Gastrocnemius medialis (tissue), 4 donors: Measurements from ENCODE around the gene CALML5. TPM values are rescaled to one million over a fixed set of nuclear protein-coding genes. Genes with fewer than 3 reads are reported as not detected.

Experiments
- ATAC-seq, 2 donors: fragments of 150-250 bp; one replicate each; pipeline ENCODE4 v1.9.1; 2016
- DNase-seq, 2 donors: peaks; one replicate each; pipeline ENCODE4 v3.0.0-alpha.2; 2019
- H3K27ac ChIP-seq, 4 donors: fragments of 200-600 bp; sonication (generic); 1 replicate in 1 of 4; 2 replicates in 3 of 4; pipeline ENCODE4 v1.5.1; 2016 to 2018; ENCODE audit warnings: mild to moderate bottlenecking in 2 of 4, moderate library complexity in 1 of 4
- H3K27me3 ChIP-seq, 3 donors: fragments of 200-600 bp; sonication (generic) in 2 of 3; 1 replicate in 1 of 3; 2 replicates in 2 of 3; pipeline versions ENCODE4 v1.5.1 to v1.6.0; 2016 to 2019; ENCODE audit warnings: mild to moderate bottlenecking in 1 of 3, moderate library complexity in 1 of 3
- H3K36me3 ChIP-seq, 2 donors: fragments of 200-600 bp; sonication (generic) in 1 of 2; one replicate each; pipeline ENCODE4 v1.5.1; 2017 to 2018
- H3K4me1 ChIP-seq, 2 donors: fragments of 200-600 bp; sonication (generic) in 1 of 2; one replicate each; pipeline ENCODE4 v1.5.1; 2016 to 2017; ENCODE audit warnings: mild to moderate bottlenecking in 2 of 2
- H3K4me3 ChIP-seq, 4 donors: fragments of 200-600 bp; sonication (generic) in 3 of 4; 1 replicate in 1 of 4; 2 replicates in 3 of 4; pipeline ENCODE4 v1.5.1; 2016 to 2019; ENCODE audit warnings: mild to moderate bottlenecking in 2 of 4
- H3K9me3 ChIP-seq, 3 donors: fragments of 200-600 bp; sonication (generic) in 2 of 3; 1 replicate in 1 of 3; 2 replicates in 2 of 3; pipeline ENCODE4 v1.5.1; 2016 to 2019
- POLR2A ChIP-seq, 2 donors: fragments of 450-650 bp; IDR thresholded peaks; one replicate each; pipeline ENCODE4 v1.6.1; 2017; ENCODE audit warnings: antibody characterized with exemption in 2 of 2, mild to moderate bottlenecking in 2 of 2, moderate library complexity in 2 of 2
- in situ Hi-C, 4 donors: fragments of 200-750 bp; cut with MboI; loops; one replicate each; pipeline versions ENCODE4 v1.15.0 to v1.8.0; 2017; ENCODE audit warnings: low sequenced_read_pairs in 4 of 4
- intact Hi-C: fragments of 100-400 bp; cut with DNase I; formaldehyde crosslinking; loops from one replicate; pipeline ENCODE4 v1.15.1; 2023; ENCODE audit warnings: low total_unique reads
- total RNA-seq, 4 donors: library from RNA; depleted of rRNA; stranded (reverse); fragments of >200 nt; gene quantifications; one replicate each; pipeline versions ENCODE4 v1.1.0 to v1.2.3, GENCODE V29; 2016
- TF ChIP-seq, protein P1 (sequence below), 5 experiments: fragments of 450-650 bp in 3 of 5; fragments of 200-600 bp in 2 of 5; sonication (generic) in 2 of 5; IDR thresholded peaks in 4 of 5; conservative IDR thresholded peaks in 1 of 5; 1 replicate in 4 of 5; 2 replicates in 1 of 5; pipeline ENCODE4 v1.5.1; 2016 to 2019; ENCODE audit warnings: antibody characterized with exemption in 5 of 5, mild to moderate bottlenecking in 3 of 5, moderate library complexity in 3 of 5

Gene CALML5
- total RNA-seq, 4 donors from 2014 or later: not detected

DNA sequence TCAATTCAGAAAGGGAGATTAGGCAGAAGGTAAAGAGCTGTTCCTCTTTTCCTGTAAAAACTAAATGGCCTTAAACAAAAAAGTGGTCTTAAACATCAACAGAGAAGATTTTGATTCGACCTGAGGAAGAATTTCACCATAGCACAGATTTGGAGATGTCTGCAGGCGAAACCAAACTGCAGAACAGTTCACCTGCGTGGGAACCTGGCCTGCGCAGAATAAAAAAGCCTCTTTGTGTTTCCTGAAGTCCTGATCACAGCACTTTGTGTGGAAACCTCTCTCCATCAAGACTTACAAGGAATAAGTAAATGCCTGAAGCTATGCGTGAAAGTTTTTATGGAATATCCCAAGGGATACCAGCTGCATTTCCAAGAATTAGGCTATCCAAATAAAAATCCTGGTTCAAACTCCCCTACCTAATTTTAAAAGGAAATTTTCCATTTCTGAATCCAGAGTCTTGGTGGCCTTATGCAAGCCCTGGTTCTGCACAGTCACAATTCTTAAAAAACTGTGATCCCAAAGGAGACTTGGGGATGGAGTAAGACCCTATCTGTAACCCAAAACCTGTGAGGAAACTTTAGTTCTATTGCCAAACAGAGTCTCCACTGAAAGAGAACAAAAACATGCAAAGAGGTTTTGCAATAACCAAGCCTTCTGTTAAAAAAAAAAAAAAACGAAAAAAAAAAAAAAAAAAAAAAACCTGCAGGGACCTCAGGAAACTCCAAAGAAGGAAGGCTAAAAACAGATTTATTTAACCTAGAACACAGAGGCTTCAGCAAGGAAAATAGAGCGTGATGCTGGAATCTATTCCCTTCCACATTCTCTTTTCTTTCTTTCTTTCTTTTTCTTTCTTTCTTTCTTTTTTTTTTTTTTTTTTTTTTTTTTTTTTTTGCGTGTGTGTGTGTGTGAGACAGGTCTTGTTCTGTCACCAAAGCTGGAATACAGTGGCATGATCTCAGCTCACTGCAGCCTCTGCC is 35.8 kb upstream of the CALML5 start:
- ATAC-seq (peak; percentile 87 to 92), DNase-seq (no peak)
- Histone ChIP-seq H3K4me3 (no peak overlapping the region), H3K4me1 (peaks cover 4 to 6% of the 10 kb centered on the region in 2 donors), H3K27me3 (no peaks in the 10 kb centered on the region), H3K27ac (peak overlapping the region; percentile 41 to 50 (median 43)), H3K9me3 (no peaks in the 10 kb centered on the region), H3K36me3 (no peaks in the 10 kb centered on the region)
- intact Hi-C loops: loop anchor here (5.0 to 10.0 kb wide), 2 partner anchors 87 to 90 kb away; no protein-coding TSS in a partner anchor
- TF ChIP-seq POLR2A (IDR thresholded peaks at IDR 0.05): no peak
- TF ChIP-seq, protein P1, sequence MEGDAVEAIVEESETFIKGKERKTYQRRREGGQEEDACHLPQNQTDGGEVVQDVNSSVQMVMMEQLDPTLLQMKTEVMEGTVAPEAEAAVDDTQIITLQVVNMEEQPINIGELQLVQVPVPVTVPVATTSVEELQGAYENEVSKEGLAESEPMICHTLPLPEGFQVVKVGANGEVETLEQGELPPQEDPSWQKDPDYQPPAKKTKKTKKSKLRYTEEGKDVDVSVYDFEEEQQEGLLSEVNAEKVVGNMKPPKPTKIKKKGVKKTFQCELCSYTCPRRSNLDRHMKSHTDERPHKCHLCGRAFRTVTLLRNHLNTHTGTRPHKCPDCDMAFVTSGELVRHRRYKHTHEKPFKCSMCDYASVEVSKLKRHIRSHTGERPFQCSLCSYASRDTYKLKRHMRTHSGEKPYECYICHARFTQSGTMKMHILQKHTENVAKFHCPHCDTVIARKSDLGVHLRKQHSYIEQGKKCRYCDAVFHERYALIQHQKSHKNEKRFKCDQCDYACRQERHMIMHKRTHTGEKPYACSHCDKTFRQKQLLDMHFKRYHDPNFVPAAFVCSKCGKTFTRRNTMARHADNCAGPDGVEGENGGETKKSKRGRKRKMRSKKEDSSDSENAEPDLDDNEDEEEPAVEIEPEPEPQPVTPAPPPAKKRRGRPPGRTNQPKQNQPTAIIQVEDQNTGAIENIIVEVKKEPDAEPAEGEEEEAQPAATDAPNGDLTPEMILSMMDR (IDR thresholded peaks at IDR 0.05 in 4 of 5, conservative IDR thresholded peaks at IDR 0.05 in 1 of 5): no peak
- in situ Hi-C loops: loop anchor here in 1 of 4 donors (10.0 kb wide), 1 partner anchor 90 kb away; no protein-coding TSS in a partner anchor

DNA sequence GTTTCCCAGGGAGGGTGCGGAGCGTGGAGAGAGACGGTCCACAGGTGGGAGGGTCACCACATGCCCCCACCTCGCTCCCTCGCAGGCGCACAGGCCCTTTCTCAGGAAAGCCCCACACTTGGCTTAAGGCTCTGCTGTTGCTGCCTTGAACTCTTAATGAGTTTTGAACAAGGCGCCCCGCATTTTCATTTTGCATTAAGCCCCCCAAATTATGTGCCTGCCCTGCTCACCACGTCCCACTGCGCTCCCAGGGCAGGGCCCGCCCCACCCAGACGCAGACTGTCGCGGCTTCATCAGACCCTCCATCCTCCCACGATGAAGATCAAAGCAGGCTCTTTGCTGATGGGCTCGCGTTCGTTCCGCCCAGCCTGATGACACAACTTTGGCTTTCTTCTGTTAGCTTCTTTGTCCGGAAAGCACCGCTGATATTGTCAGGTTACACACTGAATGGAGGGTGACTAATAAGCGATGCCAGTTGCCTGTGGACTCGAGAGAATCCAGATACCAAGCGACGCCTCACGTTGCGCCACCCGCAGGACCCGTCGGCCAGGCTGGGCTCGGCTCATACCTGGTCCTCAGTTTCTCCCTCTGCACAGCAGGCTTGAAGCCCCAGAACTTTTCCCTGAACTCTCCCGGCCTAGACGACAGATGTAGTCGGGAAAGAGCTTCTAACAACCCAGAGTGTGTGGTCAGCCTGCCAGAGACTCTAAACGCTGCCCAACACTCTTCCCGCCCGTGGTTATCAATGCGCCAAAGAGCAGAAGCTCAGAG is 34.9 kb upstream of the CALML5 start:
- Histone ChIP-seq H3K36me3 (no peaks in the 10 kb centered on the region), H3K27me3 (no peaks in the 10 kb centered on the region), H3K9me3 (no peaks in the 10 kb centered on the region), H3K27ac (peak overlapping the region; percentile 41 to 50 (median 43)), H3K4me3 (no peak overlapping the region), H3K4me1 (peaks cover 4 to 15% of the 10 kb centered on the region in 2 donors)
- DNase-seq (no peak), ATAC-seq (no peak)
- TF ChIP-seq POLR2A (IDR thresholded peaks at IDR 0.05): no peak
- TF ChIP-seq, protein P1 (IDR thresholded peaks at IDR 0.05 in 4 of 5, conservative IDR thresholded peaks at IDR 0.05 in 1 of 5): no peak
- intact Hi-C loops (loop anchor here (5.0 to 10.0 kb wide), 2 partner anchors 88 to 89 kb away; no protein-coding TSS in a partner anchor), in situ Hi-C loops (loop anchor here in 1 of 4 donors (10.0 kb wide), 1 partner anchor 91 kb away; no protein-coding TSS in a partner anchor)

DNA sequence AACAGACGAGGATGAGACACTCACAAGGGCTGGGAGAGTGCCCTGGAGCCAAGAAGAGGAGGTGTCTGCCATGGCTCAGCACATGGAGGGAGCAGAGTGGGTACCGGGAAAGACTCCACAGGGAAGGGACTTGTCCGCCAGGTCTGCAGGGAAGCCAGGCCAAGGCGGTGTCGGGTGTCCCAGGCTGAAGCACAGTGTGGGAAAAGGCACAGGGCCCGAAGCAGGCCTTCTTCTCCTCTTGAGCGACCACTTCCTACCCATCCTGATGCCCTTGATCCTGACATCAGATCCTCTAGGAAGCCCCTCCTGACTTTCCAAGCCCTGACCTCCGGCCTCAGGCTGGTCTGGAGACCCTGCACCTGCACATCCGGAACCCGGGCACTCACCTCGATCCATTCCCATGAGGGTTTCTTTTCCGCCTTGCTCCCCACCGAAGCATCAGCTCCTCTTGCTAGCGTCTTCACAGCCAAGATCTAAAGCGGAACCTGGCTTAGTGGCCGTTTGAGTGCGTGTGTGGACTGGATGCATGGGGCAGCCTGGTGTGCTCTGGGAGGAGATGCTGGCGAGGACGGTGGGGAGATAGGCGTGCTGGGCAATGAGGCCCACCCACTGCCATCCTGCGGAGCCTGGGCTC is 33.8 kb upstream of the CALML5 start:
- intact Hi-C loops: loop anchor here (5.0 to 10.0 kb wide), 2 partner anchors 88 to 89 kb away; no protein-coding TSS in a partner anchor
- Histone ChIP-seq H3K27ac (no peak overlapping the region), H3K36me3 (no peaks in the 10 kb centered on the region), H3K4me1 (peaks cover 4 to 16% of the 10 kb centered on the region in 2 donors), H3K27me3 (no peaks in the 10 kb centered on the region), H3K4me3 (no peak overlapping the region), H3K9me3 (no peaks in the 10 kb centered on the region)
- ATAC-seq (peak; percentile 23 to 48), DNase-seq (peak in 1 of 2 donors; percentile 37)
- in situ Hi-C loops: loop anchor here in 1 of 4 donors (10.0 kb wide), 1 partner anchor 92 kb away; no protein-coding TSS in a partner anchor
- TF ChIP-seq POLR2A (IDR thresholded peaks at IDR 0.05): no peak
- TF ChIP-seq, protein P1 (IDR thresholded peaks at IDR 0.05 in 4 of 5, conservative IDR thresholded peaks at IDR 0.05 in 1 of 5): no peak

DNA sequence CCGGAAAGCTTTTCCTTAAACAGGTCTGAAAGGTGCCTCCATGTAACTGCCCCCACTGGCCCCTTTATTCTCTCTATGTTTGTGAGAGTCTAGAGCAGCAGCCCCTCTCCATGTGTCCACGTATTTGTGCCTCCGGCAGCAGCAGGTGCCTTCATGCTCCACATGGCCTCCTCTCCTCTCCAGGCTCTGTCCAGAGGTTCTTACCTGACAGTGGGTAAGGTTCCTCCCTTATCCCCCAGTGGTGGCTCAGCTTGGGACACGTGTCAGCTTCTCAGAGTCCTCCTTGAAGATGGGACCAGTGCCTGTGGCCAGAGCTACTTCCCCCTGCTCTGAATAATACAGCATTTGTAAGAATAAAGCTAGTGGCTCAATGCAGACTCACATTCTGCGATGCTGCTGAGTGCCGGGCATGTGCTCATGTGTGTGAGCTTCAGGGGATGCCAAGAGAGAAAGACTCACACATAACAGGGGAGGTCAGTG is 33.3 kb upstream of the CALML5 start:
- DNase-seq (no peak), ATAC-seq (no peak)
- intact Hi-C loops: loop anchor here (5.0 to 10.0 kb wide), 2 partner anchors 88 to 90 kb away; no protein-coding TSS in a partner anchor
- TF ChIP-seq POLR2A (IDR thresholded peaks at IDR 0.05): no peak
- TF ChIP-seq, protein P1 (IDR thresholded peaks at IDR 0.05 in 4 of 5, conservative IDR thresholded peaks at IDR 0.05 in 1 of 5): no peak
- Histone ChIP-seq H3K27me3 (no peaks in the 10 kb centered on the region), H3K4me1 (peaks cover 4 to 16% of the 10 kb centered on the region in 2 donors), H3K36me3 (no peaks in the 10 kb centered on the region), H3K9me3 (no peaks in the 10 kb centered on the region), H3K27ac (no peak overlapping the region), H3K4me3 (no peak overlapping the region)
- in situ Hi-C loops: loop anchor here in 1 of 4 donors (10.0 kb wide), 1 partner anchor 92 kb away; no protein-coding TSS in a partner anchor
